ENCODE measurements around the gene DCTD. TPM values are rescaled to one million over a fixed set of nuclear protein-coding genes. Genes with fewer than 3 reads are reported as not detected.

Gene DCTD
- total RNA-seq = 85.7 and 98.9 TPM in 2 replicates

DNA sequence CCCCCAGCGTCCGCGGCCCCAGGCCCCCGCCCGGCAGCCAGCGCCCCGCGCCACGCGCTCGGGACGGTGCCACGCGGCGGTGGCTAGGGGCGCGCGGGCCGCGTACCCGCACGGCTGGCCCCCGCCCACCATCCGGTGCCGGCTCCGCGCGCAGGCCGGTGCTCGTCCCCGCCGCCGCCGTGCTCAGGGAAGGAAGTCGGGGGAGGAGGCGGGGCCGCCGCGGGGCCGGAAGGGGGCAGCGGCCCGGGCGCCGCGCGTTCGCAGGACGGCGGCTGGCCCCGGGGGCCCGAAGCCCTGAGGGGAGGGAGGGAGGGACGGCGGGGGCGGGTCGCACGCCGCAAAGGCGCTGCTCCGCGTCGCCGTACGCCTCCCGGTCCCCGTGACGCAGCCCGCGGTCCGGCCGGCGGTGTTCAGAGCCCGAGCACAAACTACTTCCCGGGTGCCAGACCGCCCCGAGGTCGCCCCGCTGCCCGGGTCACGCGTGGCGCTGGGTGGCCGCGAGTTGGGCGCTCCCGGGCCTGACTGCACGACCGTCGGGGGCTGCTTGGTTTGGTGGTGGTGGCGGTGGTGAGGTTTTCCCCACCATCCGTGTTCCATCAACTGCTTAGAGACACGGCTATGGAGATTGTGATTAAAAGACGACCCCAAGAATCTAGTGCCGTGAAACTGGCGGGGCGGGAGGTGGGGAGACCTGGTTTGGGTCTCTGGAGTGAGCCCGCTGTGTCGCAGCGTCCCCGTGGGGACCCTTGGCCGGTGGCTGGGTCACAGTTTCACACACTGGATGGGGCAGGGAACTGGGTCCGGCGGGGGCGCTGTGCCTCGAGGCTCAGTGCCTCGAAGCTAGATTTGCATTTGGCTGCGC lies at the start of gene DCTD:
Gene DCTD, minus strand, starts transcription at position 205 of the 862 bp plus-strand sequence. CDS start 1,818 bp downstream, outside the sequence.

Other genes starting within 250 kb of the DCTD start
- 16.8 and 24.0 TPM in 2 replicates for gene WWC2, start 181.9 kb upstream of the DCTD start, total RNA-seq